Left ventricle myocardium inferior (tissue), 1 donor: Measurements from ENCODE around the gene NINJ2. TPM values are rescaled to one million over a fixed set of nuclear protein-coding genes. Genes with fewer than 3 reads are reported as not detected.
A peak's percentile ranks its signal among the peaks of the same experiment; 100 is the strongest.
"Not testable (repeated sequence)": the region's sequence is repeated elsewhere in the genome, so short reads cannot be mapped to it uniquely, and the experiment has no call there.

Experiments
- DNase-seq: peaks from one replicate; pipeline ENCODE4 v3.0.0-alpha.2; 2020
- H3K27ac ChIP-seq: fragments of 200-600 bp; replicated peaks from 2 replicates; pipeline ENCODE4 v1.8.0; 2021
- H3K27me3 ChIP-seq: fragments of 200-600 bp; 2 replicates; pipeline ENCODE4 v1.8.0; 2021; ENCODE audit warnings: low read depth
- H3K36me3 ChIP-seq: fragments of 200-600 bp; 2 replicates; pipeline ENCODE4 v1.8.0; 2021
- H3K4me1 ChIP-seq: fragments of 200-600 bp; 2 replicates; pipeline ENCODE4 v1.8.0; 2021
- H3K4me3 ChIP-seq: fragments of 200-600 bp; 2 replicates; pipeline ENCODE4 v1.8.0; 2021; ENCODE audit warnings: mild to moderate bottlenecking, moderate library complexity
- H3K9me3 ChIP-seq: fragments of 200-600 bp; replicated peaks from 2 replicates; pipeline ENCODE4 v1.8.0; 2021
- intact Hi-C: fragments of 100-400 bp; cut with micrococcal nuclease; formaldehyde crosslinking; loops from one replicate; pipeline ENCODE4 v1.11.0; 2022
- total RNA-seq: library from RNA; stranded (reverse); fragmentation: NEBNext Ultra II Directional; extraction: Animal tissue kit (Norgen Biotek cat#: 25700); gene quantifications from one replicate; pipeline ENCODE4 v1.2.1, GENCODE V29; 2021
- TF ChIP-seq, protein P1 (sequence below): fragments of 200-600 bp; IDR thresholded peaks from 2 replicates; pipeline ENCODE4 v1.8.0; 2021; ENCODE audit warnings: antibody characterized with exemption, mild to moderate bottlenecking, borderline replicate concordance
- donor health status: DM: no; HTN: yes; CAD: no; lungs with severe emphysema.

Gene NINJ2
- total RNA-seq, 1 donor from 2014 or later, result 4.6 TPM

DNA sequence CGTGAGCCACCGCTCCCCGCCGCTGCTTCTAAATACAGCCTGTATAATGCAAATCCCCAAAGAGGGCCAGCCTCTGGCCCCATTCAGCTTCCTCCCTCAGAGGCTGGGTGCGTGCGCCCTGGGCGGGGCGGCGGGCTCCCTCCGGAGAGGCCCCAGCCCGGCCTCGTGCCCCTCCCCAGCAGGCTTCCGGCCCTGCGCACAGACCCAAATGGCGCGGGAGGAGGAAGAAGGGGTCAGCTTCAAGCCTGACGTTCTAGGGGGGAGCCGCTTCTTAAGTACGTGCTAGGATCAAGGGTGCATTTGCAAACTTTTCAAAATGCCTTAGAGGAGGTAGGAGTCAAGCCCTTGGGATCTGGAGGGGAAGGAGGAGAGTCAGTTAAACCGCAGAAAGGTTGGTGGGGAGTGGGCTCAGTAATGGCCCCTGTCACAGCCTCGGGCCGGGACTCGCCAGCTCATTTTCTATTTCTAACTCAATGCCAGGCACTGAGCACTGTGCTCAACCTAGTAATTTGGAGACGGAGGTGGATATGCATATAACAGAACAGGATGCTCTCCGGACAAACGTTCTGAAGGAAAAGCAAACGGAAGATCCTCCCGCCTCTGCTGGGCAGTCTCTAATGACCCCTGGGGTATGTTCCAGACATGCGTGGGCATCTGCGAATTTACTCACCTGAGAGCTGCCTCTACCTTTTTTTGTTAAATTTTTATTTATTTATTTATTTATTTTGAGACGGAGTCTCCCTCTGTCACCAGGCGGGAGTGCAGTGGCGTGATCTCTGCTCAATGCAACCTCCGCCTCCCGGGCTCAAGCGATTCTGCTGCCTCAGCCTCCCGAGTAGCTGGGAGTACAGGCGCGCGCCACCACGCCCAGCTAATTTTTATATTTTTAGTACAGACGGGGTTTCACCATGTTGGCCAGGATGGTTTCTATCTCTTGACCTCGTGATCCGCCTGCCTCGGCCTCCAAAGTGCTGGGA lies 32.3 kb downstream of the NINJ2 start:
- Histone ChIP-seq H3K27me3 (no peaks in the 10 kb centered on the region), H3K36me3 (no peaks in the 10 kb centered on the region), H3K4me1 (peaks cover 82% of the 10 kb centered on the region), H3K4me3 (peak overlapping the region; percentile 51), H3K9me3 (no peaks in the 10 kb centered on the region), H3K27ac (peak overlapping the region; percentile 92)
- intact Hi-C loops, result no loop called here
- DNase-seq, result peak; percentile 76
- TF ChIP-seq, protein P1, sequence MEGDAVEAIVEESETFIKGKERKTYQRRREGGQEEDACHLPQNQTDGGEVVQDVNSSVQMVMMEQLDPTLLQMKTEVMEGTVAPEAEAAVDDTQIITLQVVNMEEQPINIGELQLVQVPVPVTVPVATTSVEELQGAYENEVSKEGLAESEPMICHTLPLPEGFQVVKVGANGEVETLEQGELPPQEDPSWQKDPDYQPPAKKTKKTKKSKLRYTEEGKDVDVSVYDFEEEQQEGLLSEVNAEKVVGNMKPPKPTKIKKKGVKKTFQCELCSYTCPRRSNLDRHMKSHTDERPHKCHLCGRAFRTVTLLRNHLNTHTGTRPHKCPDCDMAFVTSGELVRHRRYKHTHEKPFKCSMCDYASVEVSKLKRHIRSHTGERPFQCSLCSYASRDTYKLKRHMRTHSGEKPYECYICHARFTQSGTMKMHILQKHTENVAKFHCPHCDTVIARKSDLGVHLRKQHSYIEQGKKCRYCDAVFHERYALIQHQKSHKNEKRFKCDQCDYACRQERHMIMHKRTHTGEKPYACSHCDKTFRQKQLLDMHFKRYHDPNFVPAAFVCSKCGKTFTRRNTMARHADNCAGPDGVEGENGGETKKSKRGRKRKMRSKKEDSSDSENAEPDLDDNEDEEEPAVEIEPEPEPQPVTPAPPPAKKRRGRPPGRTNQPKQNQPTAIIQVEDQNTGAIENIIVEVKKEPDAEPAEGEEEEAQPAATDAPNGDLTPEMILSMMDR, result no peak

DNA sequence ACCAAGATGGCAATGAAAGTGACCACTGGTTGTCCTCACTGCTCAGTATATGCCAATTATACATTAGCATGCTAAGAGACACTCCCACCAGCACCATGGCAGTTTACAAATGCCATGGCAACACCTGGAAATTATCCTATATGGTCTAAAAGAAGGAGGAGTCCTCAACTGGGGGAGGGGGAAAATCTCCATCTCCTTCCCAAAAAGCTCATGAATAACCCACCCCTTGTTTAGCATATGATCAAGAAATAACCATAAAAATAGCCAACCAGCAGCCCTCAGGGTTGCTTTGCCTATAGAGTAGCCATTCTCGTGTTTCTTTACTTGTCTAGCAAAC lies 34.5 kb downstream of the NINJ2 start:
- peak overlapping the region; percentile 92 for H3K27ac ChIP-seq

DNA sequence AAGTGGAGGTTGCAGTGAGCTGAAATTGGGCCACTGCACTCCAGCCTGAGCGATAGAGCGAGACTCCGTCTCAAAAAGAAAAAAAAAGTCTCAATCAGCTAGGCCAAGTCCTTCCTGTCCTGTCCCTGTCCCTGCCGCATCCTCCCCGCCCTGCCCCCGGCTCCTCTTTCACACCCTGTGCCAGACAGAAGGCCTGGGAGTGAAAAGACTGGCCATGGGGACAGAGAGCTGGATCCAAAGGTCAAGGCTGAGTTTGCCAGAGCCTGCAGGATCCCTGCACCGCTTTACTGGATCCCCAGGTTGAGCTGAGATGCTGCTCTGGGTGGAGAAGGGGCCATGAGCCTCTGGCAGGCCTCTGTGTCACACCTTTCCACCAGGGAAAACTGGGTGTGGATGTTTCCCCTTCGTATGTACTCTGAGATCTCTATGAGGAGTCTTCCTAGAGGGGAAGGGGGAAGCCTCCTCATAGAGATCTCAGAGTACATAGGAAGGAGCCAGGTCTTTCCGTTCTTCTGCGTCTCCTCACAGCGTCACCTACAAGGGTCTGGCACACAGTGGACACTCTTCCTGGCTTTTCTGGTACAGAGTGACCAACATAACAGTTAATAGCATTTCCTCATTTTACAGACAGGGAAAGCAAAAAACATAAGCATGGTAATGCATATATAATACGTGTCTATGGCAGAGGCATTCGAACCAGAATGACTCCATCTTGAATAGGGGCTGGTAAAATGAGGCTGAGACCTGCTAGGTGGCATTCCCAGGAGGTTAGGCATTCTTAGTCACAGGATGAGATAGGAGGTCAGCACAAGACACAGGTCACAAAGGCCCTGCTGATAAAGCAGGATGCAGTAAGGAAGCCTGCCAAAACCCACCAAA lies 35.1 kb downstream of the NINJ2 start:
- Histone ChIP-seq H3K4me1 (peaks cover 92% of the 10 kb centered on the region), H3K27me3 (no peaks in the 10 kb centered on the region), H3K4me3 (no peak overlapping the region), H3K36me3 (no peaks in the 10 kb centered on the region), H3K9me3 (no peaks in the 10 kb centered on the region), H3K27ac (peak overlapping the region; percentile 92)
- DNase-seq, result no peak
- intact Hi-C loops, result no loop called here
- TF ChIP-seq, protein P1, result no peak

More for the DNA sequence above, 34.5 kb downstream of the NINJ2 start:
- peaks cover 92% of the 10 kb centered on the region for H3K4me1 ChIP-seq
- H3K4me3 ChIP-seq, H3K9me3 ChIP-seq, DNase-seq, intact Hi-C loops, H3K36me3 ChIP-seq, H3K27me3 ChIP-seq: not testable (repeated sequence)

DNA sequence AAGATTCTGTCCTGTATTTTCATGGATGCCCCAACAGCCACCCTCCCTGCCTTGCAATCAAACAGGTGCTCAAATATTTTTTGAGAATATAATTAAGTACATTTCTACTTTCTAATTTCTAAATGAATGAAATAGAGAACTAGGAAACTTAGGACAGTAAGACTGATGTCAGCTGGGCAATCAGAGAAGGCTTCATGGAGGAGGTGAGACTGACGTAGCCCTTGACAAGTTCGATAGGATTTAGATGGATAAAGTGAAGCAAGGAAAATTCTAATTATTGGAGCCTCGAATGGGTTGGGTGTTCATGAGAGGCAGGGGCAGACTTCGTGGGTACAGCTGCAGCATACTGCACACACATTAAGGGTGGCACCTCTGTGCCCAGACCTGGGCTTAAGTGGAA lies 36.0 kb downstream of the NINJ2 start:
- Histone ChIP-seq H3K27ac (peak overlapping the region; percentile 92), H3K9me3 (no peaks in the 10 kb centered on the region), H3K4me3 (no peak overlapping the region), H3K27me3 (no peaks in the 10 kb centered on the region), H3K36me3 (no peaks in the 10 kb centered on the region), H3K4me1 (peaks cover 92% of the 10 kb centered on the region)
- no peak for DNase-seq
- intact Hi-C loops, result no loop called here
- TF ChIP-seq, protein P1, result no peak

DNA sequence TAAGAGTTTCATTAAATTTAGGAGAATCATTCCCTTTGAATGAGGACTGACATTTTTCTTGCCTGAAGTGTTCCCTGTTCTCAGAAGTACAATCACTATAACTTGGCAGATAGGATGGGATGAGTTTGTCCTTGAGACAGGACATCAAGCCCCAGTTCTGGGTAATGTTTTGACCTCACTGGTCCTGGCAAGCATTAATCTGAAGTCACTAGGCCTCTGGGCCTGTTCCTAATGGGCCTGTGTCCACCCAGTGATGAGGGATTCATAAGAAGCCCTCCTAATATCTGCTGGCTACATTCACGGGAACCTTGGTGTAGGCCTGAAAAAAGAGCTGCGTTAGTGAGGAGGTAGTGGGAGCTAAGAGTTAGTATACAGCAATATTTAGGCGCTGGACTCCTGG lies 37.2 kb downstream of the NINJ2 start:
- H3K27ac ChIP-seq, result peak overlapping the region; percentile 92

More for the DNA sequence above, 37.2 kb downstream of the NINJ2 start:
- H3K4me1 ChIP-seq, result peaks cover 93% of the 10 kb centered on the region
- H3K27me3 ChIP-seq, result no peaks in the 10 kb centered on the region
- no peaks in the 10 kb centered on the region for H3K9me3 ChIP-seq
- DNase-seq, result no peak
- TF ChIP-seq, protein P1, result no peak
- intact Hi-C loops, result no loop called here
- H3K36me3 ChIP-seq, result no peaks in the 10 kb centered on the region
- no peak overlapping the region for H3K4me3 ChIP-seq
